Body of pancreas (tissue), 4 donors: ENCODE measurements around the gene ETV5. TPM values are rescaled to one million over a fixed set of nuclear protein-coding genes. Genes with fewer than 3 reads are reported as not detected.

ENCODE experiments used
- ATAC-seq: fragments of 150-250 bp; one replicate; pipeline ENCODE4 v1.9.1; 2016
- DNase-seq, 4 donors: peaks; one replicate each; pipeline ENCODE4 v3.0.0-alpha.2; 2019
- H3K27ac ChIP-seq, 4 donors: fragments of 200-600 bp; sonication (generic); 1 replicate in 3 of 4; 2 replicates in 1 of 4; pipeline versions ENCODE4 v1.5.1 to v1.6.1; 2016 to 2019; ENCODE audit warnings: mild to moderate bottlenecking in 1 of 4, mixed read lengths in 1 of 4, moderate library complexity in 1 of 4
- H3K27me3 ChIP-seq, 2 donors: fragments of 200-600 bp; sonication (generic); one replicate each; pipeline ENCODE4 v1.6.0; 2016; ENCODE audit warnings: mild to moderate bottlenecking in 1 of 2
- H3K36me3 ChIP-seq, 2 donors: fragments of 200-600 bp; sonication (generic); replicated peaks in 1 of 2; 2 replicates each; pipeline ENCODE4 v1.5.1; 2016; ENCODE audit warnings: low read depth in 2 of 2; ENCODE audit not compliant: insufficient read depth in 1 of 2
- H3K4me1 ChIP-seq: fragments of 200-600 bp; sonication (generic); one replicate; pipeline ENCODE4 v1.6.0; 2016
- H3K4me3 ChIP-seq, 2 donors: fragments of 200-600 bp; sonication (generic); 1 replicate in 1 of 2; 2 replicates in 1 of 2; pipeline ENCODE4 v1.5.1; 2016 to 2019
- H3K9me3 ChIP-seq, 3 donors: fragments of 200-600 bp; sonication (generic); 1 replicate in 2 of 3; 2 replicates in 1 of 3; pipeline ENCODE4 v1.5.1; 2016
- CTCF ChIP-seq, 7 experiments: fragments of 450-650 bp in 4 of 7; fragments of 200-600 bp in 3 of 7; sonication (generic) in 3 of 7; IDR thresholded peaks; one replicate each; pipeline ENCODE4 v1.5.1; 2016 to 2019; ENCODE audit warnings: antibody characterized with exemption in 7 of 7
- POLR2A ChIP-seq, 3 donors: fragments of 450-650 bp; IDR thresholded peaks; one replicate each; pipeline ENCODE4 v1.6.1; 2016; ENCODE audit warnings: antibody characterized with exemption in 3 of 3, mild to moderate bottlenecking in 2 of 3
- WGBS, 2 donors: methylation state at CpG; one replicate each; pipeline ENCODE4 v1.1.5; 2017; 5-methylcytosine and 5-hydroxymethylcytosine counted together
- intact Hi-C: fragments of 100-400 bp; cut with DNase I; formaldehyde crosslinking; loops from one replicate; pipeline ENCODE4 v1.15.1; 2023
- total RNA-seq, 2 donors: library from RNA; depleted of rRNA; stranded (reverse); fragments of >200 nt; gene quantifications; one replicate each; pipeline ENCODE4 v1.1.0, GENCODE V29; 2016

The ETV5 gene
- total RNA-seq, 2 donors from 2014 or later, result 14.5 to 39.2 TPM

- Histone ChIP-seq H3K27me3 (no peaks in the 10 kb centered on the region), H3K4me3 (no peak overlapping the region), H3K27ac (peak overlapping the region in 3 of 4 donors; percentile 19 to 62 (median 60)), H3K36me3 (no peaks in the 10 kb centered on the region), H3K9me3 (no peaks in the 10 kb centered on the region), H3K4me1 (peaks cover 55% of the 10 kb centered on the region)
- DNase-seq (peak in 2 of 4 donors; percentile 25 to 27), ATAC-seq (no peak)
- TF ChIP-seq POLR2A (IDR thresholded peaks at IDR 0.05) (no peak), CTCF (IDR thresholded peaks at IDR 0.05) (no peak)
- WGBS, 2 donors, result 76 to 84% methylated on average over 8 of the region's 8 CpGs
- intact Hi-C loops, result no loop called here
Observed at GRCh38 chr3:186095561-186096081, 13.3 kb downstream of the ETV5 start.

GRCh38 chr3:186094696-186095425 lies 14.0 kb downstream of the ETV5 start:
- Histone ChIP-seq H3K27ac (peak overlapping the region in 2 of 4 donors; percentile 19 to 60), H3K4me1 (peaks cover 56% of the 10 kb centered on the region)
- WGBS, 2 donors, result 80 to 88% methylated on average over 7 of the region's 7 CpGs

GRCh38 chr3:186094271-186094670 lies 14.6 kb downstream of the ETV5 start:
- DNase-seq (no peak), ATAC-seq (no peak)
- Histone ChIP-seq H3K27ac (peak overlapping the region in 1 of 4 donors; percentile 60), H3K9me3 (no peaks in the 10 kb centered on the region), H3K36me3 (no peaks in the 10 kb centered on the region), H3K27me3 (no peaks in the 10 kb centered on the region), H3K4me3 (no peak overlapping the region), H3K4me1 (peaks cover 56% of the 10 kb centered on the region)
- WGBS, 2 donors, result 70 to 76% methylated on average over 5 of the region's 5 CpGs
- intact Hi-C loops, result no loop called here
- TF ChIP-seq POLR2A (IDR thresholded peaks at IDR 0.05) (no peak), CTCF (IDR thresholded peaks at IDR 0.05) (no peak)

More at GRCh38 chr3:186094696-186095425, 14.0 kb downstream of the ETV5 start:
- intact Hi-C loops, result no loop called here
- Histone ChIP-seq H3K36me3 (no peaks in the 10 kb centered on the region), H3K9me3 (no peaks in the 10 kb centered on the region), H3K27me3 (no peaks in the 10 kb centered on the region), H3K4me3 (no peak overlapping the region)
- DNase-seq (no peak), ATAC-seq (no peak)
- TF ChIP-seq CTCF (IDR thresholded peaks at IDR 0.05), result no peak
- TF ChIP-seq POLR2A (IDR thresholded peaks at IDR 0.05), result no peak

- TF ChIP-seq POLR2A (IDR thresholded peaks at IDR 0.05) (no peak), CTCF (IDR thresholded peaks at IDR 0.05) (peak in 1 of 7 experiments; percentile 7)
- Histone ChIP-seq H3K27ac (no peak overlapping the region), H3K4me1 (peaks cover 56% of the 10 kb centered on the region), H3K9me3 (no peaks in the 10 kb centered on the region), H3K27me3 (no peaks in the 10 kb centered on the region), H3K4me3 (no peak overlapping the region), H3K36me3 (no peaks in the 10 kb centered on the region)
- intact Hi-C loops, result no loop called here
- DNase-seq (peak in 3 of 4 donors; percentile 25 to 47 (median 43)), ATAC-seq (no peak)
- WGBS, 2 donors, result 69 to 80% methylated on average over 4 of the region's 4 CpGs
Observed at GRCh38 chr3:186093271-186093900, 15.5 kb downstream of the ETV5 start.
